Measurements from ENCODE around the gene PACS1.

Gene PACS1

GRCh38 chr11:66143996-66144678 lies 74.1 kb downstream of the PACS1 start:
- no peak for DNase-seq

GRCh38 chr11:66146074-66146473 lies 76.0 kb downstream of the PACS1 start:
- DNase-seq: no peak

GRCh38 chr11:66146940-66147339 lies 76.9 kb downstream of the PACS1 start:
- no peak for DNase-seq

- no peak for DNase-seq
Observed at GRCh38 chr11:66150140-66150539, 80.1 kb downstream of the PACS1 start.

- no peak for DNase-seq
Observed at GRCh38 chr11:66150725-66151124, 80.7 kb downstream of the PACS1 start.

- DNase-seq: no peak
Observed at GRCh38 chr11:66151273-66151672, 81.2 kb downstream of the PACS1 start.

- no peak for DNase-seq
Observed at GRCh38 chr11:66154109-66154508, 84.0 kb downstream of the PACS1 start.

GRCh38 chr11:66155387-66156073 lies 85.5 kb downstream of the PACS1 start:
- no peak for DNase-seq

- DNase-seq: no peak
Observed at GRCh38 chr11:66157182-66157864, 87.3 kb downstream of the PACS1 start.

GRCh38 chr11:66158156-66158555 lies 88.1 kb downstream of the PACS1 start:
- DNase-seq: no peak

GRCh38 chr11:66159324-66159984 lies 89.4 kb downstream of the PACS1 start:
- peak; percentile 13 for DNase-seq

GRCh38 chr11:66160709-66161108 lies 90.6 kb downstream of the PACS1 start:
- DNase-seq: no peak

GRCh38 chr11:66168289-66168688 lies 98.2 kb downstream of the PACS1 start:
- DNase-seq: no peak

GRCh38 chr11:66172146-66172545 lies 102.1 kb downstream of the PACS1 start:
- DNase-seq: no peak

- no peak for DNase-seq
Observed at GRCh38 chr11:66176650-66177049, 106.6 kb downstream of the PACS1 start.

GRCh38 chr11:66178183-66178582 lies 108.1 kb downstream of the PACS1 start:
- DNase-seq: no peak

- no peak for DNase-seq
Observed at GRCh38 chr11:66178871-66179270, 108.8 kb downstream of the PACS1 start.

GRCh38 chr11:66181632-66182315 lies 111.7 kb downstream of the PACS1 start:
- DNase-seq: no peak

- no peak for DNase-seq
Observed at GRCh38 chr11:66183494-66184048, 113.5 kb downstream of the PACS1 start.

- no peak for DNase-seq
Observed at GRCh38 chr11:66184728-66185127, 114.7 kb downstream of the PACS1 start.

GRCh38 chr11:66186470-66186869 lies 116.4 kb downstream of the PACS1 start:
- peak; percentile 3 for DNase-seq

GRCh38 chr11:66187453-66187852 lies 117.4 kb downstream of the PACS1 start:
- DNase-seq: no peak

GRCh38 chr11:66188580-66188979 lies 118.5 kb downstream of the PACS1 start:
- DNase-seq: no peak
